OCI-LY1 (cell line): ENCODE measurements around the gene UNC93B1.

Experiments used
- H2AFZ ChIP-seq: fragments of 200-600 bp; sonication (generic), shearing (Covaris generic); 2 replicates; pipeline ENCODE4 v1.6.0; 2014; ENCODE audit warnings: antibody characterized with exemption, mild to moderate bottlenecking, low read length
- H3F3A ChIP-seq: fragments of 200-600 bp; sonication (generic), shearing (Covaris generic); 2 replicates; pipeline ENCODE4 v1.6.0; 2014; ENCODE audit warnings: mild to moderate bottlenecking, antibody characterized with exemption, low read length, moderate library complexity; ENCODE audit not compliant: insufficient read depth
- H3K27ac ChIP-seq: fragments of 200-600 bp; sonication (generic); 2 replicates; pipeline ENCODE4 v1.5.1; 2014; ENCODE audit warnings: low read length, mixed run types, mild to moderate bottlenecking, low read depth; ENCODE audit not compliant: poor library complexity, severe bottlenecking
- H3K27me3 ChIP-seq: fragments of 200-600 bp; sonication (generic); 2 replicates; pipeline ENCODE4 v1.6.0; 2014; ENCODE audit warnings: antibody characterized with exemption, mild to moderate bottlenecking, low read length, moderate library complexity; ENCODE audit not compliant: insufficient read depth
- H3K36me3 ChIP-seq: fragments of 200-600 bp; sonication (generic); 2 replicates; pipeline ENCODE4 v1.6.1; 2014; ENCODE audit warnings: mild to moderate bottlenecking, antibody characterized with exemption, low read length, moderate library complexity, mixed read lengths; ENCODE audit not compliant: insufficient read depth
- H3K4me1 ChIP-seq: fragments of 200-600 bp; sonication (generic); 2 replicates; pipeline ENCODE4 v1.5.1; 2014; ENCODE audit warnings: mild to moderate bottlenecking, low read length, moderate library complexity; ENCODE audit not compliant: insufficient read depth, severe bottlenecking
- H3K4me2 ChIP-seq: fragments of 200-600 bp; sonication (generic), shearing (Covaris generic); 2 replicates; pipeline ENCODE4 v1.6.1; 2014; ENCODE audit warnings: low read length
- H3K4me3 ChIP-seq: fragments of 200-600 bp; sonication (generic); 2 replicates; pipeline ENCODE4 v1.5.1; 2014; ENCODE audit warnings: low read length, low read depth, mild to moderate bottlenecking, mixed read lengths; ENCODE audit not compliant: poor library complexity, severe bottlenecking
- H3K79me2 ChIP-seq: fragments of 200-600 bp; shearing (Covaris generic); 2 replicates; pipeline ENCODE4 v1.6.1; 2016; ENCODE audit warnings: mixed run types, low read length, mixed read lengths; ENCODE audit not compliant: insufficient read depth
- H3K9ac ChIP-seq: fragments of 200-600 bp; sonication (generic), shearing (Covaris generic); 2 replicates; pipeline ENCODE4 v1.6.1; 2014; ENCODE audit warnings: mild to moderate bottlenecking, low read length, mixed read lengths
- H3K9me2 ChIP-seq: fragments of 200-600 bp; sonication (generic), shearing (Covaris generic); 2 replicates; pipeline ENCODE4 v1.6.1; 2014; ENCODE audit warnings: low read depth, mild to moderate bottlenecking, low read length, mixed read lengths
- H3K9me3 ChIP-seq: fragments of 200-600 bp; shearing (Covaris generic); 2 replicates; pipeline ENCODE4 v1.6.1; 2014; ENCODE audit warnings: low read length, mixed read lengths
- H4K20me1 ChIP-seq: fragments of 200-600 bp; sonication (generic), shearing (Covaris generic); 2 replicates; pipeline ENCODE4 v1.6.0; 2016; ENCODE audit warnings: mild to moderate bottlenecking, low read length; ENCODE audit not compliant: insufficient read depth
- CTCF ChIP-seq: fragments of 200-600 bp; sonication (generic), shearing (Covaris generic); IDR thresholded peaks from 2 replicates; pipeline ENCODE4 v1.5.1; 2017; ENCODE audit warnings: mild to moderate bottlenecking, antibody characterized with exemption, low read length, moderate library complexity, mixed read lengths
- EZH2 ChIP-seq: fragments of 200-600 bp; sonication (generic), shearing (Covaris generic); IDR thresholded peaks from 2 replicates; pipeline ENCODE4 v1.8.0; 2017; ENCODE audit warnings: borderline replicate concordance, mixed run types, mild to moderate bottlenecking, antibody characterized with exemption, low read length, moderate library complexity, mixed read lengths

Gene UNC93B1

GRCh38 chr11:68022531-68022930, 18.6 kb upstream of the UNC93B1 start:
- TF ChIP-seq EZH2, result no peak
- no peak for TF ChIP-seq CTCF
- Histone ChIP-seq H3K9ac (no peak overlapping the region), H3K27me3 (peaks cover under 1% of the 10 kb centered on the region; the same call in 1 of the 2 replicates), H3K27ac (no peak overlapping the region), H3K4me3 (no peak overlapping the region), H3F3A (no peaks in the 10 kb centered on the region), H3K4me1 (peaks cover 5% of the 10 kb centered on the region), H4K20me1 (no peaks in the 10 kb centered on the region), H3K9me2 (no peaks in the 10 kb centered on the region), H3K79me2 (no peaks in the 10 kb centered on the region), H2AFZ (no peak overlapping the region), H3K36me3 (no peaks in the 10 kb centered on the region; the same call in 1 of the 2 replicates), H3K9me3 (no peaks in the 10 kb centered on the region), H3K4me2 (no peak overlapping the region)

GRCh38 chr11:68021167-68021787, 17.4 kb upstream of the UNC93B1 start:
- Histone ChIP-seq H3F3A (no peaks in the 10 kb centered on the region), H4K20me1 (no peaks in the 10 kb centered on the region), H3K4me2 (no peak overlapping the region), H3K9me2 (no peaks in the 10 kb centered on the region), H3K36me3 (no peaks in the 10 kb centered on the region; the same call in 1 of the 2 replicates), H3K27ac (no peak overlapping the region), H3K9me3 (no peaks in the 10 kb centered on the region), H3K4me1 (no peaks in the 10 kb centered on the region), H3K4me3 (no peak overlapping the region), H3K9ac (no peak overlapping the region), H3K27me3 (peaks cover 5% of the 10 kb centered on the region), H2AFZ (no peak overlapping the region), H3K79me2 (no peaks in the 10 kb centered on the region)
- TF ChIP-seq CTCF (peak; percentile 49), EZH2 (no peak)

GRCh38 chr11:68020575-68020974, 16.7 kb upstream of the UNC93B1 start:
- H3K36me3 ChIP-seq, result no peaks in the 10 kb centered on the region; the same call in 1 of the 2 replicates
- peaks cover 5% of the 10 kb centered on the region for H3K27me3 ChIP-seq
- no peaks in the 10 kb centered on the region for H3K4me1 ChIP-seq
- no peaks in the 10 kb centered on the region for H4K20me1 ChIP-seq
- no peak overlapping the region for H3K4me2 ChIP-seq
- no peak overlapping the region for H3K27ac ChIP-seq
- H3K4me3 ChIP-seq, result no peak overlapping the region
- H3F3A ChIP-seq, result no peaks in the 10 kb centered on the region
- H3K79me2 ChIP-seq, result no peaks in the 10 kb centered on the region
- H2AFZ ChIP-seq, result no peak overlapping the region
- no peak overlapping the region for H3K9ac ChIP-seq
- H3K9me3 ChIP-seq, result no peaks in the 10 kb centered on the region
- no peaks in the 10 kb centered on the region for H3K9me2 ChIP-seq
- no peak for TF ChIP-seq EZH2
- no peak; the same call in 1 of the 2 replicates for TF ChIP-seq CTCF
